Raji (cell line): ENCODE results near the gene RNLS.

Experiments
- POLR2A ChIP-seq: IDR thresholded peaks from 2 replicates; pipeline ENCODE4 v1.6.1; 2011; ENCODE audit warnings: low read depth, low read length, control low read depth; ENCODE audit not compliant: insufficient read depth

RNLS gene

GRCh38 chr10:88565072-88565471 is 18.0 kb downstream of the RNLS start:
- no peak for TF ChIP-seq POLR2A

GRCh38 chr10:88562152-88562551 is 21.0 kb downstream of the RNLS start:
- TF ChIP-seq POLR2A = no peak

- no peak for TF ChIP-seq POLR2A
Observed at GRCh38 chr10:88557658-88558057, 25.5 kb downstream of the RNLS start.

- no peak for TF ChIP-seq POLR2A
Observed at GRCh38 chr10:88557256-88557655, 25.9 kb downstream of the RNLS start.

- no peak for TF ChIP-seq POLR2A
Observed at GRCh38 chr10:88555190-88555908, 27.8 kb downstream of the RNLS start.

GRCh38 chr10:88553116-88553752 is 29.9 kb downstream of the RNLS start:
- TF ChIP-seq POLR2A = no peak

- no peak for TF ChIP-seq POLR2A
Observed at GRCh38 chr10:88551246-88551645, 31.9 kb downstream of the RNLS start.

GRCh38 chr10:88546497-88546896 is 36.6 kb downstream of the RNLS start:
- no peak for TF ChIP-seq POLR2A

- TF ChIP-seq POLR2A = no peak
Observed at GRCh38 chr10:88545359-88545758, 37.8 kb downstream of the RNLS start.

GRCh38 chr10:88544140-88544870 is 38.8 kb downstream of the RNLS start:
- TF ChIP-seq POLR2A = no peak

- TF ChIP-seq POLR2A = no peak
Observed at GRCh38 chr10:88542522-88542921, 40.6 kb downstream of the RNLS start.

- no peak for TF ChIP-seq POLR2A
Observed at GRCh38 chr10:88541116-88541626, 41.9 kb downstream of the RNLS start.

- no peak for TF ChIP-seq POLR2A
Observed at GRCh38 chr10:88540351-88540750, 42.8 kb downstream of the RNLS start.

GRCh38 chr10:88538048-88538447 is 45.1 kb downstream of the RNLS start:
- no peak for TF ChIP-seq POLR2A

GRCh38 chr10:88537322-88537721 is 45.8 kb downstream of the RNLS start:
- TF ChIP-seq POLR2A = no peak

GRCh38 chr10:88536437-88536836 is 46.7 kb downstream of the RNLS start:
- no peak for TF ChIP-seq POLR2A

- TF ChIP-seq POLR2A = no peak
Observed at GRCh38 chr10:88534072-88534665, 48.9 kb downstream of the RNLS start.
